Natural killer cell treated with Interleukin-12 subunit alpha and Interleukin-12 subunit beta and Interleukin-15 and Interleukin-18, amount 100 ng/mL, for 72 hours (primary cell): ENCODE measurements around the gene NMNAT3. TPM values are rescaled to one million over a fixed set of nuclear protein-coding genes. Genes with fewer than 3 reads are reported as not detected.
A peak's percentile ranks its signal among the peaks of the same experiment; 100 is the strongest.

Source experiments
- ATAC-seq, 2 donors: fragments of 150-1000 bp; cut with Tn5 transposase in 1 of 2; sonication (Bioruptor Pico), chemical (Tn5 transposase) in 1 of 2; 2 replicates each; pipeline ENCODE4 v1.10.0; 2021
- DNase-seq: peaks from one replicate; pipeline ENCODE4 v3.0.0; 2022; ENCODE audit warnings: low spot score
- H3K27ac Mint-ChIP-seq, 2 donors: 1 replicate in 1 of 2; 2 replicates in 1 of 2; pipeline ENCODE4 v1.8.0; 2022; ENCODE audit warnings: mixed read lengths in 2 of 2, mild to moderate bottlenecking in 1 of 2, moderate library complexity in 1 of 2
- H3K27me3 Mint-ChIP-seq, 2 donors: 1 replicate in 1 of 2; 2 replicates in 1 of 2; pipeline ENCODE4 v1.8.0; 2022; ENCODE audit warnings: mixed read lengths in 2 of 2
- H3K36me3 Mint-ChIP-seq: one replicate; pipeline ENCODE4 v1.8.0; 2022; ENCODE audit warnings: mixed read lengths
- H3K4me1 Mint-ChIP-seq, 2 donors: 1 replicate in 1 of 2; 2 replicates in 1 of 2; pipeline ENCODE4 v1.8.0; 2022; ENCODE audit warnings: low read depth in 2 of 2, mixed read lengths in 2 of 2, mild to moderate bottlenecking in 1 of 2
- H3K4me3 Mint-ChIP-seq: one replicate; pipeline ENCODE4 v1.8.0; 2022; ENCODE audit warnings: mixed read lengths
- H3K9me3 Mint-ChIP-seq: 2 replicates; pipeline ENCODE4 v1.8.0; 2022; ENCODE audit warnings: mixed read lengths
- total RNA-seq, 2 donors: library from RNA; stranded (reverse); gene quantifications; one replicate each; pipeline ENCODE4 v1.2.3, GENCODE V29; 2022

NMNAT3 gene
- total RNA-seq, 2 donors from 2014 or later: 3.4 to 5.0 TPM

DNA sequence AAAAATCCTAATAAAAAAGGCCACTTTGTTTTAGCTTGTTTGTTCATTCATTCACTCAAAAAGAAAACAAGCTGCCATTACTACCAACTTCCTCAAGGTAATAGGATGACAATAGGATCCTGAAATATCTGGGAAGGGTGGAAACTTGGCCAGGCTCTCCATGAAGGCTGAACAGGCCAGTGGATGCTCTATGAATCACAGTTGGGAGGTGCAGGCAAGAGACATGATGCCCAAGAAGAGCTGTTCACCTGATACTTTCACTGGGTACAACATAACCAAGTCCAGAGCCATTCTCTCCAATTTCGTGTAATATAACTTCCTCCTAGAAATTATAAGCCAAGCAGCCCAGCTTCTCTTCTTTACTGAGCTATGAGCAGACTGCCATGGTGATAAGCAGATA lies 37.3 kb downstream of the NMNAT3 start:
- no peak overlapping the region for H3K4me3 Mint-ChIP-seq
- ATAC-seq (no peak), DNase-seq (no peak)
- H3K9me3 Mint-ChIP-seq: no peaks in the 10 kb centered on the region
- no peak overlapping the region for H3K27ac Mint-ChIP-seq
- peaks cover 0 to 5% of the 10 kb centered on the region in 2 donors for H3K27me3 Mint-ChIP-seq
- H3K36me3 Mint-ChIP-seq: no peaks in the 10 kb centered on the region
- peaks cover 7 to 36% of the 10 kb centered on the region in 2 donors for H3K4me1 Mint-ChIP-seq

DNA sequence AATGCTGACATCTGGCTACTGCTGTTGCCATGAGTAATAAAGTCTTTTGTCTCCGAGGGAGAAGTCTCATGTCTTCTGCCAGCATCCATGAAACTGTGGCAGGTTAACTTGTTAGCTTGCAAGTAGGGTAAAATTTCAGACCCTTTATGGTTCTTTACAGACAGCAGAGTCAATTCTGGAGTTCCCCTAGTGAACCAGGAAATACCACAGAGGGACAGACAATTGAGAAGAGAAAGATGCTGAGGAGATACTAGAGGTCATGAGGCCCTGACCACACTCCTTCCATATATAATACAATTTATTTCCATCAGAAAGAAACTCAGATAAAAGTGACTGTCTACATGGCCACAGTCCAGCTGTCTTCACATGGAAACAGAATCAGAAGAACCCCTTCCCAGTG lies 38.1 kb downstream of the NMNAT3 start:
- Mint-ChIP-seq H3K4me1 (peaks cover 7 to 35% of the 10 kb centered on the region in 2 donors), H3K4me3 (no peak overlapping the region), H3K27ac (peak overlapping the region in 1 of 2 donors; percentile 5), H3K9me3 (no peaks in the 10 kb centered on the region), H3K36me3 (no peaks in the 10 kb centered on the region), H3K27me3 (peaks cover 0 to 5% of the 10 kb centered on the region in 2 donors)
- ATAC-seq (peak; percentile 37 to 71), DNase-seq (no peak)

GRCh38 chr3:139638518-139638917 lies 39.3 kb downstream of the NMNAT3 start:
- H3K4me1 Mint-ChIP-seq: peaks cover 7 to 30% of the 10 kb centered on the region in 2 donors
- DNase-seq: no peak
- no peaks in the 10 kb centered on the region for H3K36me3 Mint-ChIP-seq
- H3K27me3 Mint-ChIP-seq: no peaks in the 10 kb centered on the region
- H3K4me3 Mint-ChIP-seq: no peak overlapping the region
- peak overlapping the region in 1 of 2 donors; percentile 5 for H3K27ac Mint-ChIP-seq
- ATAC-seq: no peak
- H3K9me3 Mint-ChIP-seq: no peaks in the 10 kb centered on the region

DNA sequence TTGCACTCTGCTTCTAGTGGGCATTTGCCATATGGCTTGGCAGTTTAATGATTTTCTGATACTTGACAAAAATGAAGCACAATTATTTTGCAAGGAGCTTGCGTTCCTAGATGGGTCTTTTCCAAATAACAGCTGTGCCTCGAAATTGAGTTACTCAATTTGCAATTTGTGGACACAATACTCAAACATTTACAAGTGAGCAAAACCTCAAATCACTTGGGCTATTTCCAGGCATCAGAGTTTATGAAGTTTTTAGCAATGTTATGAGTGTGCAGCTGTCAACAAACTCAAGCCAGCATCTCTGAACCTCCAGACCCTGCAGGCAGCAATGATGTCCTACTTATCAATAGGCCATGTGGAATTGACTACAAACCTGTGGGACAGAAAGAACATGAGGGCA lies 41.3 kb downstream of the NMNAT3 start:
- DNase-seq (no peak), ATAC-seq (no peak)
- Mint-ChIP-seq H3K36me3 (no peaks in the 10 kb centered on the region), H3K4me1 (peaks cover 0 to 22% of the 10 kb centered on the region in 2 donors), H3K4me3 (no peak overlapping the region), H3K27ac (no peak overlapping the region), H3K27me3 (no peaks in the 10 kb centered on the region), H3K9me3 (no peaks in the 10 kb centered on the region)

DNA sequence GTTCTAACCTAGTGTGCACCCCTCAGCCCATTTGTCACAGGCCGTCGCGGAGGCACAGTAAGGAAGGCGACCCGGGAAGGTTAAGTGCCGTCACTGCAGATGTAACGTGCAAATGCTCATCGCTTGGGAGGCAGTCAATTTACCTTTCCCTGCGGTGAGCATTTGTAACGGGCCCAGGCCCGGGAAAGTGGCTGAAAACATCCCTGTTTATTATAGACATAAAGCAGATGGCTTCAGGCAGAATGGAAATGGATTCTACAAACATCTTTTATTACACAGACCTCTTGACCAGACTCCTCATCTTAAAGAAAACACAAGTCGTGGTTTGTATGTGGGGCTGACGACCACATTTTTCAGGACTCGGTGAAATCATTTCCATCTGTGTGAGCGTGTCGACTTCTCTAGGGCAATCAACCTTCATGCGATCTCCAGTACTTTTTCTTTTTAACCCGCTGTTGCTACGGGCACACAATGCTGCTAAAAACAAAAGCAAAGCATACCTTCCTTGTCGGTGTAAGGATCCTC lies 43.6 kb downstream of the NMNAT3 start:
- Mint-ChIP-seq H3K4me3 (no peak overlapping the region), H3K36me3 (no peaks in the 10 kb centered on the region), H3K27me3 (no peaks in the 10 kb centered on the region), H3K9me3 (no peaks in the 10 kb centered on the region), H3K27ac (no peak overlapping the region), H3K4me1 (peaks cover 0 to 10% of the 10 kb centered on the region in 2 donors)
- no peak for DNase-seq
- ATAC-seq: no peak

GRCh38 chr3:139633511-139633910 lies 44.3 kb downstream of the NMNAT3 start:
- DNase-seq: no peak
- Mint-ChIP-seq H3K36me3 (no peaks in the 10 kb centered on the region), H3K4me1 (peaks cover 0 to 10% of the 10 kb centered on the region in 2 donors), H3K4me3 (no peak overlapping the region), H3K27ac (no peak overlapping the region), H3K27me3 (no peaks in the 10 kb centered on the region), H3K9me3 (no peaks in the 10 kb centered on the region)
- ATAC-seq: no peak

- Mint-ChIP-seq H3K36me3 (no peaks in the 10 kb centered on the region), H3K4me3 (no peak overlapping the region), H3K27me3 (no peaks in the 10 kb centered on the region), H3K9me3 (no peaks in the 10 kb centered on the region), H3K27ac (no peak overlapping the region), H3K4me1 (peaks cover 0 to 4% of the 10 kb centered on the region in 2 donors)
- DNase-seq: no peak
- ATAC-seq: no peak
These were observed 47.2 kb downstream of the NMNAT3 start for GRCh38 chr3:139630542-139630941.

- Mint-ChIP-seq H3K27me3 (no peaks in the 10 kb centered on the region), H3K4me3 (no peak overlapping the region), H3K27ac (no peak overlapping the region), H3K36me3 (no peaks in the 10 kb centered on the region), H3K9me3 (no peaks in the 10 kb centered on the region), H3K4me1 (peaks cover 0 to 4% of the 10 kb centered on the region in 2 donors)
- DNase-seq: no peak
- ATAC-seq: peak in 1 of 2 donors; percentile 44
These were observed 48.7 kb downstream of the NMNAT3 start for GRCh38 chr3:139629033-139629432.

GRCh38 chr3:139627759-139628158 lies 50.0 kb downstream of the NMNAT3 start:
- Mint-ChIP-seq H3K4me3 (no peak overlapping the region), H3K36me3 (no peaks in the 10 kb centered on the region)

GRCh38 chr3:139620438-139620837 lies 57.3 kb downstream of the NMNAT3 start:
- Mint-ChIP-seq H3K4me3 (no peak overlapping the region), H3K27ac (no peak overlapping the region), H3K27me3 (peaks cover 0 to 3% of the 10 kb centered on the region in 2 donors), H3K4me1 (no peaks in the 10 kb centered on the region), H3K36me3 (no peaks in the 10 kb centered on the region), H3K9me3 (peaks cover 2% of the 10 kb centered on the region)
- no peak for DNase-seq
- no peak for ATAC-seq

More at GRCh38 chr3:139627759-139628158, 50.0 kb downstream of the NMNAT3 start:
- no peak overlapping the region for H3K27ac Mint-ChIP-seq
- ATAC-seq: no peak
- no peaks in the 10 kb centered on the region for H3K9me3 Mint-ChIP-seq
- no peak for DNase-seq
- H3K4me1 Mint-ChIP-seq: peaks cover 0 to 4% of the 10 kb centered on the region in 2 donors
- H3K27me3 Mint-ChIP-seq: no peaks in the 10 kb centered on the region

DNA sequence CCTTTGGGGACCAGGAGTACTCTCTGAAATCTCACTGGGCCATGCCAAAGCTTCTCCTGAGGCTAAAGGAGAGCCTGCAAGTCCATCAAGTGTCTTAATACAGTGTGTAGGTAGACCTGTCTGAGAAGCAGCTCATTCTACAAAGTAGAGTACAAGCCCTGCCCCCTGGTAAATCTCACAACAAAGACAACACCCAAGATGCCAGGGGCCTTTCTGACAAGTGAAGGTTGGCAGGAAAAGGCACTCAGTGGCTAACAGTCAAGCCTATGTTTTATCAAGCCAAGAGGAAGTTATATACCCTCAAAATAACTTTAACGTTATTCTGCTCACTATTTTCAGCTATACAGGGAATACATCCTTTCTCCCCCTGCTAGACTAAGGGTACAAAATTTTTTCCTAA lies 58.3 kb downstream of the NMNAT3 start:
- Mint-ChIP-seq H3K4me1 (no peaks in the 10 kb centered on the region), H3K27ac (no peak overlapping the region), H3K4me3 (no peak overlapping the region), H3K27me3 (peaks cover 0 to 3% of the 10 kb centered on the region in 2 donors), H3K36me3 (no peaks in the 10 kb centered on the region), H3K9me3 (peaks cover 2% of the 10 kb centered on the region)
- DNase-seq (no peak), ATAC-seq (no peak)

- ATAC-seq (no peak), DNase-seq (no peak)
- Mint-ChIP-seq H3K4me3 (no peak overlapping the region), H3K27me3 (peaks cover 0 to 3% of the 10 kb centered on the region in 2 donors), H3K27ac (no peak overlapping the region), H3K36me3 (no peaks in the 10 kb centered on the region), H3K4me1 (no peaks in the 10 kb centered on the region), H3K9me3 (peaks cover 2% of the 10 kb centered on the region)
These were observed 60.0 kb downstream of the NMNAT3 start for GRCh38 chr3:139617672-139618268.

GRCh38 chr3:139611528-139611927 lies 66.2 kb downstream of the NMNAT3 start:
- no peak for ATAC-seq
- no peaks in the 10 kb centered on the region for H3K36me3 Mint-ChIP-seq
- H3K4me3 Mint-ChIP-seq: no peak overlapping the region
- no peak for DNase-seq
- H3K27me3 Mint-ChIP-seq: peaks cover 0 to 3% of the 10 kb centered on the region in 2 donors
- H3K4me1 Mint-ChIP-seq: no peaks in the 10 kb centered on the region
- H3K27ac Mint-ChIP-seq: no peak overlapping the region
- H3K9me3 Mint-ChIP-seq: no peaks in the 10 kb centered on the region

DNA sequence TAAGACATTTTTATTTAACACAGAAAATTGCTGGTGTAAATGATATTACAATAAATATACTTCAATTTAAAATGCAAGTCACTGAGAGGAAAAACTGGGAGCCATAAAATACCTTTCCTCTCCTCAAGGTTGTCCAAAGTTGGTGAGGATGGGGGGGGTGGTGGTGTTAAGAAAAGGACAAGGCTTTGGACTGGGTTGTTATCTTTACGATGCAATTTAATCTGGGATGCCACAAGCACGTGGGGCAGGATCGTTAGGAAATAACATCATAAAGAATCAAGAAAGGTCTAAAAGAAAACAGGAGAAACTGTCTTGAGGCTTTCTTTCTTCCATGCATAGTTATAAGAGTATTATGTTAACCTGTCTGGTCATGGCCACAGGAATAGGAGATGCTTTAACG lies 66.9 kb downstream of the NMNAT3 start:
- Mint-ChIP-seq H3K27ac (no peak overlapping the region), H3K9me3 (no peaks in the 10 kb centered on the region), H3K4me1 (no peaks in the 10 kb centered on the region), H3K36me3 (no peaks in the 10 kb centered on the region), H3K4me3 (no peak overlapping the region), H3K27me3 (peaks cover 0 to 3% of the 10 kb centered on the region in 2 donors)
- no peak for DNase-seq
- no peak for ATAC-seq

DNA sequence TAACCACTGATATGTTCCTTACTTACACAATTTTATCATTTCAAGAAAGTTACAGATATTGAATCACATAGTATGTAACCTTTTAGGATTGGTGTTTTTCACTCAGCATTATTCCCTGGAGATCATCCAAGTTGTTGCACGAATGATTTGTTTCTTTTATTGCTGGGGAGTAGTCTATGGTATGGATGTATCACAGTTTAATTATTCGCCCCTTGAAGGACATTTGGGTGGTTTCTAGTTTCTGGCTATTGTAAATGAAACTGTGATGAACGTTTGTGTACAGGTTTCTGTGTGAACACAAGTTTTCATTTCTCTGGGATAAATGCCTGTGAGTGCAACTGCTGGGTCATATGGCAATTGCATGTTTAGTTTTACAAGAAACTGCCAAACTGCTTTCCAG lies 68.8 kb downstream of the NMNAT3 start:
- Mint-ChIP-seq H3K27ac (no peak overlapping the region), H3K27me3 (peaks cover 0 to 3% of the 10 kb centered on the region in 2 donors), H3K4me3 (no peak overlapping the region), H3K36me3 (no peaks in the 10 kb centered on the region), H3K9me3 (no peaks in the 10 kb centered on the region), H3K4me1 (no peaks in the 10 kb centered on the region)
- no peak for ATAC-seq
- no peak for DNase-seq
